Neural progenitor cell (in vitro differentiated cells): ENCODE data around the gene PCSK2.

Experiments
- CTCF ChIP-seq: fragments of 200-600 bp; sonication (generic); IDR thresholded peaks from 2 replicates; pipeline ENCODE4 v1.5.1; 2017; ENCODE audit warnings: antibody characterized with exemption, mild to moderate bottlenecking
- EZH2 ChIP-seq: fragments of 200-600 bp; sonication (generic); IDR thresholded peaks from 2 replicates; pipeline ENCODE4 v1.6.1; 2017; ENCODE audit warnings: antibody characterized with exemption, mild to moderate bottlenecking, moderate library complexity
- EZH2phosphoT487 ChIP-seq: fragments of 200-600 bp; sonication (generic); IDR thresholded peaks from 2 replicates; pipeline ENCODE4 v1.6.1; 2017; ENCODE audit warnings: antibody characterized with exemption

- no peak for TF ChIP-seq CTCF
- TF ChIP-seq EZH2, result no peak
- TF ChIP-seq EZH2phosphoT487, result no peak
Observed at GRCh38 chr20:17391127-17391771, 164.4 kb downstream of the PCSK2 start.
